CD1c-positive myeloid dendritic cell (primary cell): ENCODE data around the gene PLXNA3.

Source experiments
- DNase-seq: peaks from one replicate; pipeline ENCODE4 v3.0.0-alpha.2; 2016; ENCODE audit errors: extremely low spot score

PLXNA3 gene

GRCh38 chrX:154435171-154435733 is 22.8 kb upstream of the PLXNA3 start:
- no peak for DNase-seq

GRCh38 chrX:154436374-154436982 is 21.6 kb upstream of the PLXNA3 start:
- DNase-seq, result peak; percentile 48

GRCh38 chrX:154436983-154437752 is 20.9 kb upstream of the PLXNA3 start, which contains the start of gene GDI1:
GDI1 (plus strand) TSS chrX:154437154; CDS start chrX:154437255, 101 bp downstream.
- peak; percentile 49 for DNase-seq

GRCh38 chrX:154437971-154438893 is 19.8 kb upstream of the PLXNA3 start:
- DNase-seq, result no peak

GRCh38 chrX:154439841-154440240 is 18.2 kb upstream of the PLXNA3 start:
- DNase-seq, result no peak

- no peak for DNase-seq
Measured at GRCh38 chrX:154440623-154441357, 17.3 kb upstream of the PLXNA3 start.

- no peak for DNase-seq
Measured at GRCh38 chrX:154441564-154441963, 16.5 kb upstream of the PLXNA3 start.

- no peak for DNase-seq
Measured at GRCh38 chrX:154441984-154442707, 15.9 kb upstream of the PLXNA3 start.

- no peak for DNase-seq
Measured at GRCh38 chrX:154443479-154443910, 14.6 kb upstream of the PLXNA3 start.

GRCh38 chrX:154443992-154444754 is 13.9 kb upstream of the PLXNA3 start, which contains the start of gene FAM50A:
FAM50A (plus strand) TSS chrX:154444141; CDS start chrX:154444236, 95 bp downstream.
- DNase-seq, result peak; percentile 81

- no peak for DNase-seq
Measured at GRCh38 chrX:154444755-154445246, 13.3 kb upstream of the PLXNA3 start.

GRCh38 chrX:154445776-154446175 is 12.3 kb upstream of the PLXNA3 start:
- DNase-seq, result no peak

GRCh38 chrX:154446430-154446829 is 11.7 kb upstream of the PLXNA3 start:
- no peak for DNase-seq

- no peak for DNase-seq
Measured at GRCh38 chrX:154448484-154448883, 9.6 kb upstream of the PLXNA3 start.

GRCh38 chrX:154449618-154450017 is 8.5 kb upstream of the PLXNA3 start:
- no peak for DNase-seq

- no peak for DNase-seq
Measured at GRCh38 chrX:154450312-154450711, 7.8 kb upstream of the PLXNA3 start.

GRCh38 chrX:154452823-154453222 is 5.3 kb upstream of the PLXNA3 start:
- no peak for DNase-seq

- DNase-seq, result peak; percentile 45
Measured at GRCh38 chrX:154457491-154458115, 478 bp upstream of the PLXNA3 start.
